COR-L47 (cell line): ENCODE results near the gene SSX4B.
"Not testable (repeated sequence)": the region's sequence is repeated elsewhere in the genome, so short reads cannot be mapped to it uniquely, and the experiment has no call there.

ENCODE experiments used
- DNase-seq: peaks from one replicate; lab custom pipeline; 2025; lab: John Stamatoyannopoulos, UW

The SSX4B gene

GRCh38 chrX:48411860-48412259 lies at the start of gene SSX4B:
Gene SSX4B (minus strand): TSS chrX:48411960. CDS start chrX:48411372, 588 bp downstream.
- DNase-seq = not testable (repeated sequence)

- no peak for DNase-seq
Measured at GRCh38 chrX:48460606-48461005, 48.8 kb upstream of the SSX4B start.

GRCh38 chrX:48460031-48460430 lies 48.3 kb upstream of the SSX4B start:
- DNase-seq = no peak

GRCh38 chrX:48459483-48459882 lies 47.7 kb upstream of the SSX4B start:
- no peak for DNase-seq

- no peak for DNase-seq
Measured at GRCh38 chrX:48458711-48459110, 47.0 kb upstream of the SSX4B start.

- no peak for DNase-seq
Measured at GRCh38 chrX:48456628-48457331, 45.0 kb upstream of the SSX4B start.

GRCh38 chrX:48451708-48452107 lies 39.9 kb upstream of the SSX4B start:
- DNase-seq = no peak

- DNase-seq = no peak
Measured at GRCh38 chrX:48450076-48450475, 38.3 kb upstream of the SSX4B start.

- DNase-seq = not testable (repeated sequence)
Measured at GRCh38 chrX:48447201-48447600, 35.4 kb upstream of the SSX4B start.

GRCh38 chrX:48433713-48434112 lies 22.0 kb upstream of the SSX4B start:
- DNase-seq = not testable (repeated sequence)

GRCh38 chrX:48430166-48430565 lies 18.4 kb upstream of the SSX4B start:
- DNase-seq = not testable (repeated sequence)

GRCh38 chrX:48429606-48430005 lies 17.8 kb upstream of the SSX4B start:
- DNase-seq = not testable (repeated sequence)

GRCh38 chrX:48427027-48427716 lies 15.4 kb upstream of the SSX4B start:
- not testable (repeated sequence) for DNase-seq

GRCh38 chrX:48397825-48398224 lies 13.9 kb downstream of the SSX4B start:
- not testable (repeated sequence) for DNase-seq

- not testable (repeated sequence) for DNase-seq
Measured at GRCh38 chrX:48396931-48397330, 14.8 kb downstream of the SSX4B start.

GRCh38 chrX:48383239-48383638 lies 28.5 kb downstream of the SSX4B start, which contains the start of gene SSX4:
Gene SSX4 (plus strand): TSS chrX:48383539. CDS start chrX:48384054, 515 bp downstream.
- DNase-seq = not testable (repeated sequence)

GRCh38 chrX:48370408-48370807 lies 41.4 kb downstream of the SSX4B start:
- DNase-seq = not testable (repeated sequence)

GRCh38 chrX:48367717-48368408 lies 43.9 kb downstream of the SSX4B start:
- not testable (repeated sequence) for DNase-seq

- DNase-seq = not testable (repeated sequence)
Measured at GRCh38 chrX:48359281-48359680, 52.5 kb downstream of the SSX4B start.

GRCh38 chrX:48357681-48358080 lies 54.1 kb downstream of the SSX4B start:
- DNase-seq = no peak

GRCh38 chrX:48356315-48357094 lies 55.3 kb downstream of the SSX4B start, which contains the start of gene SSX3:
Gene SSX3 (minus strand): TSS chrX:48356703. CDS start chrX:48355249, 1,454 bp downstream.
- not testable (repeated sequence) for DNase-seq
